HL-60 (cell line): ENCODE data around the gene ELFN2.
"Not testable (repeated sequence)": the region's sequence is repeated elsewhere in the genome, so short reads cannot be mapped to it uniquely, and the experiment has no call there.

Experiments
- DNase-seq, 2 experiments: peaks; one replicate each; pipeline ENCODE4 v3.0.0-alpha.2; 2010 to 2020; ENCODE audit warnings: low read depth in 1 of 2, low spot score in 1 of 2
- H3K27ac ChIP-seq: fragments of 250-450 bp; sonication (Bioruptor Pico); replicated peaks from 2 replicates; pipeline ENCODE4 v1.5.1; 2020; ENCODE audit warnings: mild to moderate bottlenecking, moderate library complexity
- H3K27me3 ChIP-seq: fragments of 250-450 bp; sonication (Bioruptor Pico); 2 replicates; pipeline ENCODE4 v1.5.1; 2021; ENCODE audit warnings: mild to moderate bottlenecking, moderate library complexity; ENCODE audit not compliant: insufficient read depth, poor library complexity, severe bottlenecking
- H3K4me3 ChIP-seq: replicated peaks from 2 replicates; pipeline ENCODE4 v1.5.1; 2011; ENCODE audit warnings: mild to moderate bottlenecking, control low read depth, low read length; ENCODE audit not compliant: insufficient read depth
- GABPA ChIP-seq: IDR thresholded peaks from 2 replicates; pipeline ENCODE4 v1.6.1; 2012; ENCODE audit warnings: low read depth
- POLR2AphosphoS5 ChIP-seq: IDR thresholded peaks from 2 replicates; pipeline ENCODE4 v1.6.1; 2012; ENCODE audit warnings: low read depth
- SPI1 ChIP-seq: IDR thresholded peaks from 2 replicates; pipeline ENCODE4 v1.6.1; 2012; ENCODE audit warnings: low read depth, mild to moderate bottlenecking, borderline replicate concordance
- TF ChIP-seq, protein P1 (sequence below): IDR thresholded peaks from one replicate; pipeline ENCODE4 v1.5.1; 2011; ENCODE audit warnings: low read length, control low read depth, inconsistent platforms; ENCODE audit not compliant: insufficient read depth
- TF ChIP-seq, protein P2 (sequence below): IDR thresholded peaks from 2 replicates; pipeline ENCODE4 v1.6.1; 2012; ENCODE audit warnings: low read depth; ENCODE audit not compliant: insufficient replicate concordance

Gene ELFN2

DNA sequence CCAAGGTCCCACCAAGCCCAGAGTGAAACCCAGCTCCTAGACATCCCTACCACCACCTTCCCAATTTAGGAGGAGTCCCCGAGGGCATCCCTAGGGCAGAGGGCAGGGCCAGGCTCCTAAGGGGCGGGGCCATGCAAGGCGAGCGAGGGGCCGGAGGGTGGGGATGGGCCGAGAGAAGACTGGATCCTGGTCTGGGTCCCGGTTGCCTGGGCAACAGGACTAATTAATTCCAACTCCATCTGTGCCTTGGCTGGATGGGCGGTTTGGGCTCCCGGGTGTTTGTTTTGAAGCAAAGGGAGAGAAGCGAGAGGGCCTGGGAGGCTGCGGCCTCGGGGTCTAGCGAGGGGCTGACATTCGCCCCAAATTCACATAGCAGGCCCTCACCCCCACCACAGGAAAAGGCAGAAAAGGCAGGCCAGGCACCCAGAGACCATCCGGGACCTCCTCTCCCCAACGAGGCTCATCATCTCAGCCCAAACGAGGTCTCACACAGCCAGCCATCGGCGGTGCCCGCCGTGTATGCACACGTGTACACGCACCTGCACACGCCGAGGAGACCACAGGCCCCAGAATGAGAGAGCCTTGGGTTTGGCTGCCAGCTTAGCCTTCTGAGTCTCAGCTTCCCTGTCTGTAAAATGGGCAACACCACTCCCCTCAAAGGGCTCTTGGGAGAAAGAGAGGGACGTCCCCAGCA is 23.9 kb downstream of the ELFN2 start:
- Histone ChIP-seq H3K27me3 (no peaks in the 10 kb centered on the region), H3K4me3 (no peak overlapping the region), H3K27ac (no peak overlapping the region)
- no peak for DNase-seq
- no peak for TF ChIP-seq POLR2AphosphoS5
- TF ChIP-seq, protein P1, sequence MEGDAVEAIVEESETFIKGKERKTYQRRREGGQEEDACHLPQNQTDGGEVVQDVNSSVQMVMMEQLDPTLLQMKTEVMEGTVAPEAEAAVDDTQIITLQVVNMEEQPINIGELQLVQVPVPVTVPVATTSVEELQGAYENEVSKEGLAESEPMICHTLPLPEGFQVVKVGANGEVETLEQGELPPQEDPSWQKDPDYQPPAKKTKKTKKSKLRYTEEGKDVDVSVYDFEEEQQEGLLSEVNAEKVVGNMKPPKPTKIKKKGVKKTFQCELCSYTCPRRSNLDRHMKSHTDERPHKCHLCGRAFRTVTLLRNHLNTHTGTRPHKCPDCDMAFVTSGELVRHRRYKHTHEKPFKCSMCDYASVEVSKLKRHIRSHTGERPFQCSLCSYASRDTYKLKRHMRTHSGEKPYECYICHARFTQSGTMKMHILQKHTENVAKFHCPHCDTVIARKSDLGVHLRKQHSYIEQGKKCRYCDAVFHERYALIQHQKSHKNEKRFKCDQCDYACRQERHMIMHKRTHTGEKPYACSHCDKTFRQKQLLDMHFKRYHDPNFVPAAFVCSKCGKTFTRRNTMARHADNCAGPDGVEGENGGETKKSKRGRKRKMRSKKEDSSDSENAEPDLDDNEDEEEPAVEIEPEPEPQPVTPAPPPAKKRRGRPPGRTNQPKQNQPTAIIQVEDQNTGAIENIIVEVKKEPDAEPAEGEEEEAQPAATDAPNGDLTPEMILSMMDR, result no peak
- TF ChIP-seq SPI1, result no peak
- TF ChIP-seq, protein P2, sequence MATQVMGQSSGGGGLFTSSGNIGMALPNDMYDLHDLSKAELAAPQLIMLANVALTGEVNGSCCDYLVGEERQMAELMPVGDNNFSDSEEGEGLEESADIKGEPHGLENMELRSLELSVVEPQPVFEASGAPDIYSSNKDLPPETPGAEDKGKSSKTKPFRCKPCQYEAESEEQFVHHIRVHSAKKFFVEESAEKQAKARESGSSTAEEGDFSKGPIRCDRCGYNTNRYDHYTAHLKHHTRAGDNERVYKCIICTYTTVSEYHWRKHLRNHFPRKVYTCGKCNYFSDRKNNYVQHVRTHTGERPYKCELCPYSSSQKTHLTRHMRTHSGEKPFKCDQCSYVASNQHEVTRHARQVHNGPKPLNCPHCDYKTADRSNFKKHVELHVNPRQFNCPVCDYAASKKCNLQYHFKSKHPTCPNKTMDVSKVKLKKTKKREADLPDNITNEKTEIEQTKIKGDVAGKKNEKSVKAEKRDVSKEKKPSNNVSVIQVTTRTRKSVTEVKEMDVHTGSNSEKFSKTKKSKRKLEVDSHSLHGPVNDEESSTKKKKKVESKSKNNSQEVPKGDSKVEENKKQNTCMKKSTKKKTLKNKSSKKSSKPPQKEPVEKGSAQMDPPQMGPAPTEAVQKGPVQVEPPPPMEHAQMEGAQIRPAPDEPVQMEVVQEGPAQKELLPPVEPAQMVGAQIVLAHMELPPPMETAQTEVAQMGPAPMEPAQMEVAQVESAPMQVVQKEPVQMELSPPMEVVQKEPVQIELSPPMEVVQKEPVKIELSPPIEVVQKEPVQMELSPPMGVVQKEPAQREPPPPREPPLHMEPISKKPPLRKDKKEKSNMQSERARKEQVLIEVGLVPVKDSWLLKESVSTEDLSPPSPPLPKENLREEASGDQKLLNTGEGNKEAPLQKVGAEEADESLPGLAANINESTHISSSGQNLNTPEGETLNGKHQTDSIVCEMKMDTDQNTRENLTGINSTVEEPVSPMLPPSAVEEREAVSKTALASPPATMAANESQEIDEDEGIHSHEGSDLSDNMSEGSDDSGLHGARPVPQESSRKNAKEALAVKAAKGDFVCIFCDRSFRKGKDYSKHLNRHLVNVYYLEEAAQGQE, result no peak
- no peak for TF ChIP-seq GABPA

DNA sequence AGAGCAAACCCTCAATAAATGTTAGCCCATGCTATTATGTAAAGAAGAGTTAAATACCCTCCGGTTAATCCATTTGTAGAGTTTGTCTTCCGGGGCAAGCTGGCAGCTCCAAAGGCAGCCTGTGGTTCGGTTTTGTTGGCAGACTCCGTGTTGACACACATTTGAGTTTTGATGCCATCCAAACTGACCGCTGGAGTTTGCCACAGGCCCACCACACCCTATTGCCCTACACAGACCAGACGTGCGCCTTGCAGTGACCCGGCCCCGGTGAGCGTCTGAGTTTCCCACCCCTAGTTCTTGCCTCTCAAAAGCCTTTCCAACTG is 25.1 kb downstream of the ELFN2 start:
- H3K4me3 ChIP-seq, result no peak overlapping the region
- no peak for DNase-seq
- TF ChIP-seq GABPA (no peak), POLR2AphosphoS5 (no peak), SPI1 (no peak)
- TF ChIP-seq, protein P2, result no peak
- TF ChIP-seq, protein P1, result no peak

DNA sequence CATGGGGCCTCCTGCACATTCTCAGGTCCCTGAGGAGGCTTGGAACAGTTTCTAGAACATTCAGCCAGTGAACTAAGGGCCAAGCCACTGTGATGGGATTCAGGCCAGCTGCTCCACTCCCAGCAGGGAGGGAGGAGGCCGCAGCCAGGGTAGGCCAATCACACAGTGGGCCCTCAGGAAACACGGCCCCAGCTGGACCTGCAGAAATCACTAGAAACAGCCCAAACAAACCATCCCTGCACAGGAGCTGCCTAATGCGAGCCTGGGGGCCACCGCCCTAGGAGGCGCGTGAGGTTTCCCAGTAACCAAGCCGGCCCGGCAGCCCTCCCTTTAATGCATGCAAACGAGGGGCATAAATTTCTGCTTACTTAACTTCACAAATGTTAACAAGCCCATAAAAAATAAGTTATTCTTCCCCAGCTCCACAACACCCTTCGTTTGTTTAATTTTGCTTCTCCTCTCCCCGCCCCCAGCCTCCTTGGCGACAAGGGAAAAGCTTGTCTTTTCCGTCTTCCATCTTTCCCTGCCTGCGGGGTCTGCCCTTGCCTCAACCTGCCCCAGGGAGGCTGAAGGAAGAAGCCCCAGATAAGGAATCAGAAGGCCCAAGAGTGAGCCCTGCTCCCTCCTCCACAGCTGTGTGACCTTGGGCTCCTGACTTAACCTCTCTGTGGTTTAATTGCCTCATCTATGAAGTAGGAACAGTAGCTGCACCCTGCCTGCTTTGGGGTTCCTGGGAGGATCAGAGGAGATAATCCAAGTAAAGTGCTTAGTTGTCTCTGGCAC is 25.7 kb downstream of the ELFN2 start:
- Histone ChIP-seq H3K27ac (no peak overlapping the region), H3K27me3 (no peaks in the 10 kb centered on the region), H3K4me3 (no peak overlapping the region)
- TF ChIP-seq GABPA, result no peak
- DNase-seq, result no peak

More for the DNA sequence above, 25.1 kb downstream of the ELFN2 start:
- no peak overlapping the region for H3K27ac ChIP-seq
- H3K27me3 ChIP-seq, result no peaks in the 10 kb centered on the region

DNA sequence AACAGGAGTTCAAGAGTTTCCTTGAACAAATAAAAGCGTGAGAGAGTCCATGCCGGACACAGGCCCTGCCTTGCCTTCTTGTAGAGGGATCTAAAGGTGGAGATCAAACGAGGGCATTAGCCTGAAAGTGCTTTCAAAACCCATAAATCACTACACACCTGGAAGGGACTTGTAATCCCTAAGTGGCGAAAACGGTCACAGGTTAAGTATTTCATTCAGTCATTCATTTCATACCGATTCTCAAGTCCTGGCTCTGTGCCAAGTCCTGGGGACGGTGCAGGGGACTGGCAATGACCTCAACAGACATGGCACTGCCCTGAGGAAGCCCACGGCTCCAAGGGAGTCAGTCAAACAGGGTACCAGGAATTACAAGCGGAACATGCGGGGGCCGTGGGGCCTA is 26.6 kb downstream of the ELFN2 start:
- H3K27me3 ChIP-seq, result no peaks in the 10 kb centered on the region
- no peak for DNase-seq
- H3K4me3 ChIP-seq, result no peak overlapping the region
- TF ChIP-seq SPI1, result no peak
- TF ChIP-seq, protein P1, result no peak
- TF ChIP-seq POLR2AphosphoS5, result no peak
- no peak for TF ChIP-seq GABPA
- TF ChIP-seq, protein P2, result no peak
- H3K27ac ChIP-seq, result no peak overlapping the region

DNA sequence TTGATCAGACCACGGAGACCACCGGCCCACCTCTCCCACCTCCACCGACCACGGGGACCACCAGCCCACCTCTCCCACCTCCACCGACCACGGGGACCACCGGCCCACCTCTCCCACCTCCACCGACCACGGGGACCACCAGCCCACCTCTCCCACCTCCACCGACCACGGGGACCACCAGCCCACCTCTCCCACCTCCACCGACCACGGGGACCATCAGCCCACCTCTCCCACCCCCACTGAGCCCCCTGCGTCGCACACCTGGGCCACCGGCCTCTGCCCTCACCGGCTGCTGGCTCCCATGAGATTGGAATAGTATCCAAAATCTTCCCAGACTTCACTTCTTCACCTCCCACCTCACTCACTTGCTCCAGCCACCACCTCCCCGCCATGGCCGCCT is 27.8 kb downstream of the ELFN2 start:
- H3K4me3 ChIP-seq, DNase-seq, H3K27me3 ChIP-seq, H3K27ac ChIP-seq: not testable (repeated sequence)
